K562 (cell line): Measurements from ENCODE around the gene C22orf39. TPM values are rescaled to one million over a fixed set of nuclear protein-coding genes. Genes with fewer than 3 reads are reported as not detected.

ENCODE experiments used
- AFF1 ChIP-seq, 2 experiments: fragments of 450-650 bp; IDR thresholded peaks; 2 replicates each; pipeline ENCODE4 v1.6.1; 2018; ENCODE audit warnings: mild to moderate bottlenecking in 2 of 2, low read depth in 1 of 2; ENCODE audit not compliant: partially characterized antibody in 2 of 2
- BCOR ChIP-seq: fragments of 450-650 bp; IDR thresholded peaks from 2 replicates; pipeline ENCODE4 v1.6.1; 2016
- CHD1 ChIP-seq: fragments of 200-600 bp; sonication (generic); IDR thresholded peaks from one replicate; pipeline ENCODE4 v1.6.1; 2012; ENCODE audit warnings: mild to moderate bottlenecking, moderate library complexity, low read length, inconsistent platforms
- DIDO1 ChIP-seq: fragments of 450-650 bp; IDR thresholded peaks from 2 replicates; pipeline ENCODE4 v1.6.1; 2016; ENCODE audit warnings: low read depth, missing biosample characterization, missing genetic modification characterization
- HDAC2 ChIP-seq: fragments of 450-650 bp; IDR thresholded peaks from 2 replicates; pipeline ENCODE4 v1.6.1; 2016; ENCODE audit warnings: mild to moderate bottlenecking
- NFRKB ChIP-seq: fragments of 450-650 bp; IDR thresholded peaks from 2 replicates; pipeline ENCODE4 v1.6.1; 2016; ENCODE audit warnings: low read depth
- SIN3B ChIP-seq: fragments of 450-650 bp; IDR thresholded peaks from 2 replicates; pipeline ENCODE4 v1.6.1; 2017; ENCODE audit warnings: low read depth, mild to moderate bottlenecking, moderate library complexity
- SNRNP70 ChIP-seq: fragments of 200-400 bp; formaldehyde crosslinking; optimal IDR thresholded peaks from 2 replicates; pipeline ENCODE3; 2017; ENCODE audit warnings: low read depth, low read length
- SOX6 ChIP-seq: fragments of 450-650 bp; IDR thresholded peaks from 2 replicates; pipeline ENCODE4 v1.6.1; 2014; ENCODE audit warnings: mild to moderate bottlenecking
- TAF7 ChIP-seq: fragments of 450-650 bp; IDR thresholded peaks from 2 replicates; pipeline ENCODE4 v1.6.1; 2016; ENCODE audit warnings: missing genetic modification characterization, missing compliant biosample characterization
- TAL1 ChIP-seq: fragments of 450-650 bp; IDR thresholded peaks from 2 replicates; pipeline ENCODE4 v1.6.1; 2016; ENCODE audit warnings: mild to moderate bottlenecking
- TCF3 ChIP-seq: sonication (generic); formaldehyde crosslinking; IDR thresholded peaks from 2 replicates; pipeline ENCODE4 v1.4.0; 2020; ENCODE audit warnings: mild to moderate bottlenecking, missing genetic modification reagents
- USF2 ChIP-seq: sonication (generic); formaldehyde crosslinking; IDR thresholded peaks from 2 replicates; pipeline ENCODE4 v1.5.0; 2020; ENCODE audit warnings: missing genetic modification reagents
- ZBTB17 ChIP-seq: fragments of 450-650 bp; formaldehyde crosslinking; IDR thresholded peaks from 2 replicates; pipeline ENCODE4 v1.4.0; 2020; ENCODE audit warnings: mild to moderate bottlenecking
- ZEB2 ChIP-seq: fragments of 450-650 bp; IDR thresholded peaks from 2 replicates; pipeline ENCODE4 v1.6.1; 2016
- ZNF140 ChIP-seq: fragments of 250-450 bp; sonication (Bioruptor Pico); IDR thresholded peaks from 2 replicates; pipeline ENCODE4 v1.8.0; 2021; ENCODE audit warnings: moderate library complexity, mild to moderate bottlenecking, inconsistent platforms
- ZNF146 ChIP-seq: IDR thresholded peaks from one replicate; pipeline ENCODE4 v1.6.1; 2018; ENCODE audit warnings: missing compliant biosample characterization; ENCODE audit not compliant: unreplicated experiment
- ZNF239 ChIP-seq: fragments of 250-450 bp; sonication (Bioruptor Pico); IDR thresholded peaks from 2 replicates; pipeline ENCODE4 v1.4.0; 2020; ENCODE audit warnings: mild to moderate bottlenecking
- ZNF408 ChIP-seq: fragments of 250-450 bp; sonication (Bioruptor Pico); IDR thresholded peaks from 2 replicates; pipeline ENCODE4 v1.4.0; 2020; ENCODE audit warnings: low read depth, mild to moderate bottlenecking, moderate library complexity
- ZNF518B ChIP-seq: fragments of 250-450 bp; sonication (Bioruptor Pico); IDR thresholded peaks from 2 replicates; pipeline ENCODE4 v1.5.0; 2021; ENCODE audit warnings: mild to moderate bottlenecking, moderate library complexity
- ZNF778 ChIP-seq: fragments of 450-650 bp; formaldehyde crosslinking; IDR thresholded peaks from 2 replicates; pipeline ENCODE4 v1.4.0; 2020; ENCODE audit warnings: mild to moderate bottlenecking, moderate library complexity
- polyA plus RNA-seq, 8 experiments: library from polyadenylated mRNA; depleted of rRNA in 4 of 8; stranded (reverse) in 5 of 8; unstranded in 3 of 8; fragments of >200 nt; fragmentation: Nextera tagmentation in 2 of 8; fragmentation: Illumina TruSeq in 1 of 8; extraction: Ambion mirVana in 2 of 8; extraction: Trizol in 1 of 8; gene quantifications; 2 replicates each; pipeline versions ENCODE4 v1.2.1 to v1.2.3, GENCODE V29; 2011 to 2014; ENCODE audit warnings: inconsistent platforms in 1 of 8, missing spikeins in 1 of 8
- total RNA-seq, 7 experiments: library from RNA; depleted of rRNA in 6 of 7; stranded (reverse); fragments of >200 nt in 6 of 7; fragmentation: Illumina TruSeq in 2 of 7; extraction: Trizol in 2 of 7; gene quantifications; 2 replicates each; pipeline versions ENCODE4 v1.2.1 to v1.2.3, GENCODE V29; 2011 to 2021; ENCODE audit warnings: low replicate concordance in 1 of 7

Gene C22orf39
- total and polyA plus RNA-seq, 9 of the 15 experiments (the other 6 are each of a cell fraction or from before 2014, with no cell fraction given), result 20.4 to 139 (median 66.8) TPM

DNA sequence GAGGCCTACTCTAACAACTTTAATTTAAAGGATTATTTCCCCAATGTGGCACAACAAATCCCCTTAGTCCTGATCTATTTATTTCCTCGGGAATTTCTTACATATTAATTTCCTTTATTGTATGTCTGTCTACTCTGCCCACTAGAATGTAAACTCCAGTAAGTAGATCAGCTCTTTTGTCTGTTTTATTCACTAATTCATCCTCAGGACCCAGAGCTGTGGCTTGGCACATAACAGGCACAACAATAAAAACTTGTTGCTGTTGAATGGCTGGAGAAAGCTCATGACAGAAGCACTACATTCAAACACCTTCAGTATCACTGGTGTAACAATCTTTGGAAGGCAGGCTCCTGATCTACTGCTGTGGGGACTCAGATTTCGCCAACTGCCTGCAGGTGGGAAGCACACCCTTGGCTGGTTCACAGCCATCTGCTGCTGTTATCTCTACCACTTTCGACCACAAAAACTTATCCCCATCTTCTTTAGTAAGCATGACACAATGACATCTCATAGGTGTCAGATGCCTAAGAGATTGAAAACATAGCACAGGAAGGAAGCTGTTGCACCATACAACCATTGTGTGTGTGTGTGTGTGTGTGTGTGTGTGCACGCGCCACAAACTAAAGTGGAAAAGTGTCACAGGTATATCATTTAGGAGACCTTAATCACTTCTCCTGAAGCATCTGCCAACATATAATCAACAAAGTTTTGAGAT is 27.9 kb downstream of the C22orf39 start (continued):
- TF ChIP-seq ZNF146 (no peak), SOX6 (peak; percentile 98), TAF7 (tag) (no peak), CHD1 (peak; percentile 21), ZNF518B (CRISPR knock-in tag) (no peak), DIDO1 (tag) (no peak), ZNF239 (no peak), TAL1 (0 out of 2 replicates have a peak, but pooled peaks have one; percentile 99), ZBTB17 (CRISPR knock-in tag) (peak; percentile 74; the same call in 1 of the 2 replicates), BCOR (no peak), ZNF140 (CRISPR knock-in tag) (no peak), AFF1 (IDR thresholded peaks at IDR 0.05; ENCODE audit: low read depth in 1 of 2, partially characterized antibody in 2 of 2) (no peak), HDAC2 (no peak), SNRNP70 (no peak), USF2 (no peak), TCF3 (CRISPR knock-in tag) (no peak), SIN3B (no peak), ZEB2 (peak; percentile 97), ZNF408 (CRISPR knock-in tag) (no peak), NFRKB (no peak), ZNF778 (CRISPR knock-in tag) (no peak)
